ENCODE measurements around the gene ZNF429. TPM values are rescaled to one million over a fixed set of nuclear protein-coding genes. Genes with fewer than 3 reads are reported as not detected.
A peak's percentile ranks its signal among the peaks of the same experiment; 100 is the strongest.
"Not testable (repeated sequence)": the region's sequence is repeated elsewhere in the genome, so short reads cannot be mapped to it uniquely, and the experiment has no call there.

ZNF429 gene
- 10 to 100 TPM; 21.3 to 31.8 (median 25.9) TPM for polyA plus RNA-seq (ENCODE audit: low read depth in 6 of 6)

- peak; percentile 99 to 100 for ATAC-seq (ENCODE audit: low read depth in 2 of 2)
- peaks cover 22 to 57% (median 38%) of the 10 kb centered on the region in 3 donors for H3K4me1 Mint-ChIP-seq
- H3K36me3 Mint-ChIP-seq: peaks cover 7% of the 10 kb centered on the region in 2 donors
- H3K27me3 Mint-ChIP-seq: no peaks in the 10 kb centered on the region
- peak within 1 kb of the TSS; percentile 99 to 100 (median 100) for H3K4me3 Mint-ChIP-seq
- peaks cover 0 to 4% (median 0%) of the 10 kb centered on the region in 7 donors for H3K9me3 Mint-ChIP-seq
- H3K27ac Mint-ChIP-seq: peak within 1 kb of the TSS; percentile 96 to 100 (median 99)
- DNase-seq: peak; percentile 87
Observed at GRCh38 chr19:21505459-21506451, at the start of gene ZNF429. Gene ZNF429 (plus strand): TSS chr19:21505602. CDS start chr19:21505772, 170 bp downstream.

- H3K9me3 Mint-ChIP-seq: peaks cover 0 to 32% (median 21%) of the 10 kb centered on the region in 7 donors
- H3K4me3 Mint-ChIP-seq: no peak overlapping the region
- peak overlapping the region in 1 of 6 donors; percentile 79 for H3K27ac Mint-ChIP-seq
- peaks cover 0 to 4% (median 0%) of the 10 kb centered on the region in 3 donors for H3K27me3 Mint-ChIP-seq
- peaks cover 6% of the 10 kb centered on the region in 2 donors for H3K36me3 Mint-ChIP-seq
- no peak for ATAC-seq (ENCODE audit: low read depth in 2 of 2)
- H3K4me1 Mint-ChIP-seq: peaks cover 11 to 13% (median 11%) of the 10 kb centered on the region in 3 donors
- DNase-seq: no peak
Observed at GRCh38 chr19:21460686-21461085, 44.7 kb upstream of the ZNF429 start.

GRCh38 chr19:21462540-21462939 is 42.9 kb upstream of the ZNF429 start:
- ATAC-seq (ENCODE audit: low read depth in 2 of 2) (no peak), DNase-seq (no peak)
- H3K9me3 Mint-ChIP-seq: peaks cover 0 to 18% (median 11%) of the 10 kb centered on the region in 7 donors

GRCh38 chr19:21463449-21464105 is 41.8 kb upstream of the ZNF429 start:
- Mint-ChIP-seq H3K27ac (peak overlapping the region in 4 of 6 donors; percentile 1 to 93 (median 50)), H3K4me1 (peaks cover 11 to 13% (median 11%) of the 10 kb centered on the region in 3 donors), H3K4me3 (peak overlapping the region; percentile 86 to 99 (median 90)), H3K9me3 (peaks cover 0 to 12% (median 5%) of the 10 kb centered on the region in 7 donors), H3K27me3 (peaks cover 0 to 4% (median 0%) of the 10 kb centered on the region in 3 donors), H3K36me3 (peaks cover 0 to 6% of the 10 kb centered on the region in 2 donors)
- ATAC-seq (ENCODE audit: low read depth in 2 of 2): peak; percentile 92 to 97
- DNase-seq: peak; percentile 26

More at GRCh38 chr19:21462540-21462939, 42.9 kb upstream of the ZNF429 start:
- Mint-ChIP-seq H3K36me3 (peaks cover 5 to 6% of the 10 kb centered on the region in 2 donors), H3K4me3 (peak overlapping the region in 2 of 8 donors; percentile 41 to 42), H3K27ac (no peak overlapping the region), H3K4me1 (peaks cover 11 to 13% (median 11%) of the 10 kb centered on the region in 3 donors), H3K27me3 (peaks cover 0 to 4% (median 0%) of the 10 kb centered on the region in 3 donors)

GRCh38 chr19:21466627-21467026 is 38.8 kb upstream of the ZNF429 start:
- peaks cover 0 to 4% (median 0%) of the 10 kb centered on the region in 3 donors for H3K27me3 Mint-ChIP-seq
- H3K4me3 Mint-ChIP-seq: no peak overlapping the region
- DNase-seq (no peak), ATAC-seq (ENCODE audit: low read depth in 2 of 2) (no peak)
- no peak overlapping the region for H3K27ac Mint-ChIP-seq
- H3K9me3 Mint-ChIP-seq: peaks cover 0 to 10% (median 0%) of the 10 kb centered on the region in 7 donors
- H3K4me1 Mint-ChIP-seq: peaks cover 11 to 13% (median 11%) of the 10 kb centered on the region in 3 donors
- no peaks in the 10 kb centered on the region for H3K36me3 Mint-ChIP-seq

GRCh38 chr19:21468791-21469190 is 36.6 kb upstream of the ZNF429 start:
- Mint-ChIP-seq H3K4me1 (peaks cover 2 to 9% (median 5%) of the 10 kb centered on the region in 3 donors), H3K9me3 (peaks cover 0 to 6% (median 0%) of the 10 kb centered on the region in 7 donors), H3K36me3 (no peaks in the 10 kb centered on the region), H3K27ac (no peak overlapping the region), H3K4me3 (no peak overlapping the region), H3K27me3 (peaks cover 0 to under 1% (median 0%) of the 10 kb centered on the region in 3 donors)
- ATAC-seq (ENCODE audit: low read depth in 2 of 2) (no peak), DNase-seq (no peak)

GRCh38 chr19:21472507-21472906 is 32.9 kb upstream of the ZNF429 start:
- peaks cover 0 to 7% (median 0%) of the 10 kb centered on the region in 7 donors for H3K9me3 Mint-ChIP-seq
- no peaks in the 10 kb centered on the region for H3K36me3 Mint-ChIP-seq
- no peak overlapping the region for H3K27ac Mint-ChIP-seq
- DNase-seq: no peak
- H3K4me1 Mint-ChIP-seq: peaks cover 0 to 9% (median 0%) of the 10 kb centered on the region in 3 donors
- no peaks in the 10 kb centered on the region for H3K27me3 Mint-ChIP-seq
- H3K4me3 Mint-ChIP-seq: no peak overlapping the region
- no peak for ATAC-seq (ENCODE audit: low read depth in 2 of 2)

- Mint-ChIP-seq H3K4me3 (peak overlapping the region; percentile 59 to 86 (median 72)), H3K27ac (no peak overlapping the region), H3K36me3 (no peaks in the 10 kb centered on the region), H3K9me3 (peaks cover 0 to 10% (median 0%) of the 10 kb centered on the region in 7 donors), H3K27me3 (no peaks in the 10 kb centered on the region), H3K4me1 (peaks cover 0 to 9% (median 0%) of the 10 kb centered on the region in 3 donors)
- peak; percentile 100 for ATAC-seq (ENCODE audit: low read depth in 2 of 2)
- DNase-seq: peak; percentile 65
Observed at GRCh38 chr19:21474671-21475181, 30.7 kb upstream of the ZNF429 start.

- not testable (repeated sequence) for DNase-seq; H3K36me3 Mint-ChIP-seq; H3K27me3 Mint-ChIP-seq; H3K27ac Mint-ChIP-seq; ATAC-seq (ENCODE audit: low read depth in 2 of 2); H3K4me3 Mint-ChIP-seq; H3K4me1 Mint-ChIP-seq
- H3K9me3 Mint-ChIP-seq: peaks cover 0 to 11% (median 4%) of the 10 kb centered on the region in 7 donors
Observed at GRCh38 chr19:21482361-21482760, 23.0 kb upstream of the ZNF429 start.

- Mint-ChIP-seq H3K9me3 (peaks cover 0 to 14% (median 5%) of the 10 kb centered on the region in 7 donors), H3K27me3 (no peaks in the 10 kb centered on the region), H3K36me3 (no peaks in the 10 kb centered on the region), H3K27ac (peak overlapping the region in 1 of 6 donors; percentile 65), H3K4me3 (peak overlapping the region in 1 of 8 donors; percentile 58), H3K4me1 (peaks cover 0 to 7% (median 0%) of the 10 kb centered on the region in 3 donors)
- ATAC-seq (ENCODE audit: low read depth in 2 of 2) (peak; percentile 84 to 85), DNase-seq (peak; percentile 27)
Observed at GRCh38 chr19:21482863-21483276, 22.5 kb upstream of the ZNF429 start.

GRCh38 chr19:21483589-21484170 is 21.7 kb upstream of the ZNF429 start:
- Mint-ChIP-seq H3K36me3 (no peaks in the 10 kb centered on the region), H3K27ac (peak overlapping the region in 2 of 6 donors; percentile 68 to 91), H3K4me1 (peaks cover 0 to 7% (median 0%) of the 10 kb centered on the region in 3 donors), H3K27me3 (no peaks in the 10 kb centered on the region), H3K4me3 (peak overlapping the region in 3 of 8 donors; percentile 39 to 58 (median 39)), H3K9me3 (peaks cover 0 to 16% (median 7%) of the 10 kb centered on the region in 7 donors)
- peak; percentile 17 for DNase-seq
- peak; percentile 66 to 67 for ATAC-seq (ENCODE audit: low read depth in 2 of 2)

GRCh38 chr19:21484631-21485030 is 20.8 kb upstream of the ZNF429 start:
- Mint-ChIP-seq H3K27ac (no peak overlapping the region), H3K36me3 (no peaks in the 10 kb centered on the region), H3K27me3 (no peaks in the 10 kb centered on the region), H3K4me1 (peaks cover 0 to 7% (median 0%) of the 10 kb centered on the region in 3 donors), H3K4me3 (no peak overlapping the region), H3K9me3 (peaks cover 0 to 16% (median 7%) of the 10 kb centered on the region in 7 donors)
- ATAC-seq (ENCODE audit: low read depth in 2 of 2): no peak
- DNase-seq: no peak

All from naive B cell (primary cell).